Neural progenitor cell (in vitro differentiated cells): ENCODE measurements around the gene ATXN1. TPM values are rescaled to one million over a fixed set of nuclear protein-coding genes. Genes with fewer than 3 reads are reported as not detected.

Source experiments
- DNase-seq: peaks from one replicate; pipeline ENCODE4 v3.0.0-alpha.2; 2016; ENCODE audit warnings: low spot score
- H2AFZ ChIP-seq: fragments of 200-600 bp; sonication (generic); replicated peaks from 2 replicates; pipeline ENCODE4 v1.6.1; 2016; ENCODE audit warnings: antibody characterized with exemption
- H3F3A ChIP-seq: fragments of 200-600 bp; sonication (generic); 2 replicates; pipeline ENCODE4 v1.6.1; 2016; ENCODE audit warnings: antibody characterized with exemption, low read depth
- H3K27ac ChIP-seq: fragments of 200-600 bp; sonication (generic); 2 replicates; pipeline ENCODE4 v1.5.1; 2016; ENCODE audit warnings: mild to moderate bottlenecking
- H3K27me3 ChIP-seq: fragments of 200-600 bp; sonication (generic); 2 replicates; pipeline ENCODE4 v1.6.1; 2016; ENCODE audit warnings: mild to moderate bottlenecking, moderate library complexity
- H3K36me3 ChIP-seq: fragments of 200-600 bp; sonication (generic); 2 replicates; pipeline ENCODE4 v1.5.1; 2016
- H3K4me1 ChIP-seq: fragments of 200-600 bp; sonication (generic); 2 replicates; pipeline ENCODE4 v1.6.1; 2016; ENCODE audit warnings: mixed run types
- H3K4me2 ChIP-seq: fragments of 200-600 bp; sonication (generic); 2 replicates; pipeline ENCODE4 v1.6.1; 2016
- H3K4me3 ChIP-seq: fragments of 200-600 bp; sonication (generic); 2 replicates; pipeline ENCODE4 v1.5.1; 2016
- H3K79me2 ChIP-seq: fragments of 200-600 bp; sonication (generic); 2 replicates; pipeline ENCODE4 v1.6.1; 2016; ENCODE audit warnings: low read depth
- H3K9ac ChIP-seq: fragments of 200-600 bp; sonication (generic); 2 replicates; pipeline ENCODE4 v1.6.1; 2016
- H3K9me3 ChIP-seq: fragments of 200-600 bp; sonication (generic); 2 replicates; pipeline ENCODE4 v1.5.1; 2016; ENCODE audit warnings: low read depth
- H4K20me1 ChIP-seq: fragments of 200-600 bp; sonication (generic); 2 replicates; pipeline ENCODE4 v1.6.1; 2016; ENCODE audit warnings: low read depth
- H3K27ac Mint-ChIP-seq: 3 replicates; pipeline ENCODE4 v1.8.0; 2021; ENCODE audit warnings: mixed read lengths
- H3K27me3 Mint-ChIP-seq: 2 replicates; pipeline ENCODE4 v1.8.0; 2022; ENCODE audit warnings: low read depth, mild to moderate bottlenecking, inconsistent platforms, moderate library complexity, mixed read lengths; ENCODE audit not compliant: insufficient read depth
- H3K36me3 Mint-ChIP-seq: 3 replicates; pipeline ENCODE4 v1.8.0; 2021; ENCODE audit warnings: mixed read lengths
- H3K4me1 Mint-ChIP-seq: 3 replicates; pipeline ENCODE4 v1.8.0; 2021; ENCODE audit warnings: mixed read lengths
- H3K4me3 Mint-ChIP-seq: 3 replicates; pipeline ENCODE4 v1.8.0; 2021; ENCODE audit warnings: mild to moderate bottlenecking, moderate library complexity, mixed read lengths
- H3K9me3 Mint-ChIP-seq: 3 replicates; pipeline ENCODE4 v1.8.0; 2020; ENCODE audit warnings: mixed read lengths
- EZH2 ChIP-seq: fragments of 200-600 bp; sonication (generic); IDR thresholded peaks from 2 replicates; pipeline ENCODE4 v1.6.1; 2017; ENCODE audit warnings: antibody characterized with exemption, mild to moderate bottlenecking, moderate library complexity
- EZH2phosphoT487 ChIP-seq: fragments of 200-600 bp; sonication (generic); IDR thresholded peaks from 2 replicates; pipeline ENCODE4 v1.6.1; 2017; ENCODE audit warnings: antibody characterized with exemption
- total RNA-seq: library from RNA; depleted of rRNA; stranded (reverse); fragments of >200 nt; gene quantifications from 2 replicates; pipeline ENCODE4 v1.2.3, GENCODE V29; 2015; ENCODE audit warnings: low replicate concordance
- TF ChIP-seq, protein P1 (sequence below): fragments of 200-600 bp; sonication (generic); IDR thresholded peaks from 2 replicates; pipeline ENCODE4 v1.5.1; 2017; ENCODE audit warnings: antibody characterized with exemption, mild to moderate bottlenecking

ATXN1 gene
- total RNA-seq, 1 donor from 2014 or later: 3.6 TPM

GRCh38 chr6:16755544-16755943 lies 5.7 kb downstream of the ATXN1 start:
- TF ChIP-seq EZH2 (no peak), EZH2phosphoT487 (no peak)
- TF ChIP-seq, protein P1, sequence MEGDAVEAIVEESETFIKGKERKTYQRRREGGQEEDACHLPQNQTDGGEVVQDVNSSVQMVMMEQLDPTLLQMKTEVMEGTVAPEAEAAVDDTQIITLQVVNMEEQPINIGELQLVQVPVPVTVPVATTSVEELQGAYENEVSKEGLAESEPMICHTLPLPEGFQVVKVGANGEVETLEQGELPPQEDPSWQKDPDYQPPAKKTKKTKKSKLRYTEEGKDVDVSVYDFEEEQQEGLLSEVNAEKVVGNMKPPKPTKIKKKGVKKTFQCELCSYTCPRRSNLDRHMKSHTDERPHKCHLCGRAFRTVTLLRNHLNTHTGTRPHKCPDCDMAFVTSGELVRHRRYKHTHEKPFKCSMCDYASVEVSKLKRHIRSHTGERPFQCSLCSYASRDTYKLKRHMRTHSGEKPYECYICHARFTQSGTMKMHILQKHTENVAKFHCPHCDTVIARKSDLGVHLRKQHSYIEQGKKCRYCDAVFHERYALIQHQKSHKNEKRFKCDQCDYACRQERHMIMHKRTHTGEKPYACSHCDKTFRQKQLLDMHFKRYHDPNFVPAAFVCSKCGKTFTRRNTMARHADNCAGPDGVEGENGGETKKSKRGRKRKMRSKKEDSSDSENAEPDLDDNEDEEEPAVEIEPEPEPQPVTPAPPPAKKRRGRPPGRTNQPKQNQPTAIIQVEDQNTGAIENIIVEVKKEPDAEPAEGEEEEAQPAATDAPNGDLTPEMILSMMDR: no peak
- no peak overlapping the region for H3K4me2 ChIP-seq
- no peak overlapping the region for H2AFZ ChIP-seq
- H3K27me3 Mint-ChIP-seq: peaks cover 3% of the 10 kb centered on the region
- peaks cover 14% of the 10 kb centered on the region for H3K4me1 ChIP-seq
- H3K4me3 ChIP-seq: no peak overlapping the region
- no peak overlapping the region for H3K27ac Mint-ChIP-seq
- H3K4me3 Mint-ChIP-seq: no peak overlapping the region
- peaks cover 3% of the 10 kb centered on the region for H3K36me3 Mint-ChIP-seq
- peaks cover 19% of the 10 kb centered on the region for H3F3A ChIP-seq
- no peak overlapping the region for H3K27ac ChIP-seq
- no peaks in the 10 kb centered on the region for H3K9me3 ChIP-seq
- DNase-seq: no peak
- no peaks in the 10 kb centered on the region for H3K9me3 Mint-ChIP-seq
- no peaks in the 10 kb centered on the region for H3K36me3 ChIP-seq
- H3K4me1 Mint-ChIP-seq: peaks cover 33% of the 10 kb centered on the region
- H4K20me1 ChIP-seq: peaks cover 13% of the 10 kb centered on the region
- H3K27me3 ChIP-seq: peaks cover 25% of the 10 kb centered on the region
- no peak overlapping the region for H3K9ac ChIP-seq
- H3K79me2 ChIP-seq: no peaks in the 10 kb centered on the region

DNA sequence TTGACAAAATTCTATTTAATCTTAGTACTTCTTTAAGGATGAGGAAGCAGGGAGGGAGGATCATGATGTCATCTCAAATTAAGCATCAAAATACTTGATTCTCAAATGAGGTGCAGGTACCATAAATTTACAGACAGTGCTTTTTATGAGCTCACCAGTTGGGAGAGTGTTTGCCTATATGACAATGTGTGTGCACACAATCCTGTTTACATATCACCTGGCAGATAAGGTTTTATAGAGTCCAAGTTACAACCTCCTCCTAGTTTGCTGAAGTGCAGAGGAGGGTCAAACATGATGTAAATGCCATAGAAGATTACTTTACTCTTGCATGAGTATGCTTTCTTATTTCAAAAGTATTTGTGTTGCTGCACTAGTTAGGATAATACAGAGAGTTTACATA lies 6.4 kb downstream of the ATXN1 start:
- no peaks in the 10 kb centered on the region for H3K9me3 ChIP-seq
- Mint-ChIP-seq H3K36me3 (peaks cover 4% of the 10 kb centered on the region), H3K27me3 (peaks cover 3% of the 10 kb centered on the region), H3K4me3 (no peak overlapping the region), H3K9me3 (no peaks in the 10 kb centered on the region), H3K4me1 (peaks cover 33% of the 10 kb centered on the region), H3K27ac (no peak overlapping the region)
- no peak overlapping the region for H2AFZ ChIP-seq
- H3K4me2 ChIP-seq: no peak overlapping the region
- no peak for TF ChIP-seq EZH2
- TF ChIP-seq, protein P1: no peak
- TF ChIP-seq EZH2phosphoT487: no peak
- H3K27me3 ChIP-seq: peaks cover 25% of the 10 kb centered on the region
- H3K79me2 ChIP-seq: no peaks in the 10 kb centered on the region
- H3K4me1 ChIP-seq: peaks cover 14% of the 10 kb centered on the region
- H3K4me3 ChIP-seq: no peak overlapping the region
- no peak for DNase-seq
- H3F3A ChIP-seq: peaks cover 19% of the 10 kb centered on the region
- no peak overlapping the region for H3K9ac ChIP-seq
- H3K27ac ChIP-seq: no peak overlapping the region
- H4K20me1 ChIP-seq: peaks cover 13% of the 10 kb centered on the region
- H3K36me3 ChIP-seq: no peaks in the 10 kb centered on the region

GRCh38 chr6:16754274-16754673 lies 7.0 kb downstream of the ATXN1 start:
- no peak overlapping the region for H3K27ac ChIP-seq
- DNase-seq: no peak
- peaks cover 20% of the 10 kb centered on the region for H3K27me3 ChIP-seq
- TF ChIP-seq, protein P1: no peak
- TF ChIP-seq EZH2: no peak
- no peak for TF ChIP-seq EZH2phosphoT487
- H4K20me1 ChIP-seq: peaks cover 13% of the 10 kb centered on the region
- no peak overlapping the region for H2AFZ ChIP-seq
- Mint-ChIP-seq H3K27ac (no peak overlapping the region), H3K36me3 (peaks cover 4% of the 10 kb centered on the region), H3K4me3 (no peak overlapping the region), H3K9me3 (no peaks in the 10 kb centered on the region), H3K27me3 (no peaks in the 10 kb centered on the region), H3K4me1 (peaks cover 31% of the 10 kb centered on the region)
- H3K4me1 ChIP-seq: peaks cover 14% of the 10 kb centered on the region
- H3K4me2 ChIP-seq: no peak overlapping the region
- H3K4me3 ChIP-seq: no peak overlapping the region
- H3K9ac ChIP-seq: no peak overlapping the region
- H3F3A ChIP-seq: peaks cover 16% of the 10 kb centered on the region
- no peaks in the 10 kb centered on the region for H3K36me3 ChIP-seq
- H3K79me2 ChIP-seq: no peaks in the 10 kb centered on the region
- no peaks in the 10 kb centered on the region for H3K9me3 ChIP-seq
